ENCODE data around the gene TDRD10. TPM values are rescaled to one million over a fixed set of nuclear protein-coding genes. Genes with fewer than 3 reads are reported as not detected.

TDRD10 gene
- total RNA-seq, 2 donors from 2014 or later = 1.1 to 28.0 TPM

GRCh38 chr1:154517661-154518060, 15.6 kb downstream of the TDRD10 start:
- TF ChIP-seq CTCF (IDR thresholded peaks at IDR 0.05) = no peak
- no peaks in the 10 kb centered on the region for H3K27me3 ChIP-seq (replicated peaks; ENCODE audit: insufficient read depth)
- H3K9me3 ChIP-seq = no peaks in the 10 kb centered on the region
- no peak overlapping the region for H3K27ac ChIP-seq
- ATAC-seq (ENCODE audit: insufficient number of reproducible peaks, low FRiP score, low read depth) = no peak
- no peaks in the 10 kb centered on the region for H3K36me3 ChIP-seq
- no peak for DNase-seq (ENCODE audit: low spot score)
- no peak overlapping the region for H3K4me3 ChIP-seq
- no peaks in the 10 kb centered on the region for H3K4me1 ChIP-seq (ENCODE audit: control insufficient read depth in 1 of 2, low read depth in 2 of 2)

- Histone ChIP-seq H3K27ac (no peak overlapping the region), H3K27me3 (replicated peaks; ENCODE audit: insufficient read depth) (no peaks in the 10 kb centered on the region), H3K9me3 (no peaks in the 10 kb centered on the region), H3K4me3 (no peak overlapping the region), H3K36me3 (no peaks in the 10 kb centered on the region), H3K4me1 (ENCODE audit: control insufficient read depth in 1 of 2, low read depth in 2 of 2) (no peaks in the 10 kb centered on the region)
- ATAC-seq (ENCODE audit: insufficient number of reproducible peaks, low FRiP score, low read depth) = no peak
- TF ChIP-seq CTCF (IDR thresholded peaks at IDR 0.05) = no peak
- DNase-seq (ENCODE audit: low spot score) = no peak
Observed at GRCh38 chr1:154519591-154519991, 17.6 kb downstream of the TDRD10 start.

- Histone ChIP-seq H3K27ac (no peak overlapping the region), H3K4me3 (no peak overlapping the region), H3K9me3 (no peaks in the 10 kb centered on the region), H3K27me3 (replicated peaks; ENCODE audit: insufficient read depth) (no peaks in the 10 kb centered on the region), H3K36me3 (no peaks in the 10 kb centered on the region), H3K4me1 (ENCODE audit: control insufficient read depth in 1 of 2, low read depth in 2 of 2) (no peaks in the 10 kb centered on the region)
- no peak for TF ChIP-seq CTCF (IDR thresholded peaks at IDR 0.05)
- ATAC-seq (ENCODE audit: insufficient number of reproducible peaks, low FRiP score, low read depth) (no peak), DNase-seq (ENCODE audit: low spot score) (no peak)
Observed at GRCh38 chr1:154520333-154520732, 18.3 kb downstream of the TDRD10 start.

- ATAC-seq (ENCODE audit: insufficient number of reproducible peaks, low FRiP score, low read depth) = no peak
- no peaks in the 10 kb centered on the region for H3K9me3 ChIP-seq
- H3K4me1 ChIP-seq (ENCODE audit: control insufficient read depth in 1 of 2, low read depth in 2 of 2) = no peaks in the 10 kb centered on the region
- no peaks in the 10 kb centered on the region for H3K27me3 ChIP-seq (replicated peaks; ENCODE audit: insufficient read depth)
- no peaks in the 10 kb centered on the region for H3K36me3 ChIP-seq
- TF ChIP-seq CTCF (IDR thresholded peaks at IDR 0.05) = no peak
- no peak overlapping the region for H3K4me3 ChIP-seq
- no peak overlapping the region for H3K27ac ChIP-seq
- no peak for DNase-seq (ENCODE audit: low spot score)
Observed at GRCh38 chr1:154521695-154522094, 19.7 kb downstream of the TDRD10 start.

GRCh38 chr1:154524881-154525280, 22.9 kb downstream of the TDRD10 start:
- Histone ChIP-seq H3K4me1 (ENCODE audit: control insufficient read depth in 1 of 2, low read depth in 2 of 2) (no peaks in the 10 kb centered on the region), H3K4me3 (no peak overlapping the region), H3K27ac (no peak overlapping the region), H3K9me3 (no peaks in the 10 kb centered on the region), H3K27me3 (replicated peaks; ENCODE audit: insufficient read depth) (no peaks in the 10 kb centered on the region), H3K36me3 (no peaks in the 10 kb centered on the region)
- no peak for DNase-seq (ENCODE audit: low spot score)
- TF ChIP-seq CTCF (IDR thresholded peaks at IDR 0.05) = no peak
- ATAC-seq (ENCODE audit: insufficient number of reproducible peaks, low FRiP score, low read depth) = no peak

Measured in thoracic aorta (tissue), 2 donors.